GM21576 (cell line): ENCODE data around the gene SYTL2.

ENCODE experiments used
- ATAC-seq: cut with Tn5 transposase; IDR thresholded peaks from one replicate; pipeline ENCODE4 v1.9.1; 2021; ENCODE audit warnings: mild to moderate bottlenecking, moderate library complexity; ENCODE audit not compliant: unreplicated experiment

Gene SYTL2

GRCh38 chr11:85828640-85828978 is 17.7 kb upstream of the SYTL2 start:
- no peak for ATAC-seq

GRCh38 chr11:85827748-85828639 is 17.1 kb upstream of the SYTL2 start:
- ATAC-seq: no peak

GRCh38 chr11:85826116-85826855 is 15.3 kb upstream of the SYTL2 start:
- no peak for ATAC-seq

GRCh38 chr11:85825616-85826015 is 14.7 kb upstream of the SYTL2 start:
- no peak for ATAC-seq

GRCh38 chr11:85823816-85824215 is 12.9 kb upstream of the SYTL2 start:
- no peak for ATAC-seq

- ATAC-seq: no peak
Observed at GRCh38 chr11:85822814-85823213, 11.9 kb upstream of the SYTL2 start.

GRCh38 chr11:85821636-85822035 is 10.7 kb upstream of the SYTL2 start:
- ATAC-seq: no peak

- ATAC-seq: no peak
Observed at GRCh38 chr11:85819441-85819840, 8.5 kb upstream of the SYTL2 start.

GRCh38 chr11:85815186-85815931 is 4.4 kb upstream of the SYTL2 start:
- no peak for ATAC-seq

GRCh38 chr11:85813721-85814120 is 2.8 kb upstream of the SYTL2 start:
- no peak for ATAC-seq

GRCh38 chr11:85811624-85812023 is 683 bp upstream of the SYTL2 start:
- ATAC-seq: no peak

- ATAC-seq: no peak
Observed at GRCh38 chr11:85810521-85810870, 445 bp downstream of the SYTL2 start.

GRCh38 chr11:85809863-85810262 is 1.1 kb downstream of the SYTL2 start:
- ATAC-seq: no peak

- ATAC-seq: no peak
Observed at GRCh38 chr11:85809191-85809590, 1.8 kb downstream of the SYTL2 start.

- no peak for ATAC-seq
Observed at GRCh38 chr11:85806876-85807275, 4.1 kb downstream of the SYTL2 start.

GRCh38 chr11:85806016-85806415 is 4.9 kb downstream of the SYTL2 start:
- no peak for ATAC-seq

- no peak for ATAC-seq
Observed at GRCh38 chr11:85805387-85805786, 5.6 kb downstream of the SYTL2 start.

- ATAC-seq: no peak
Observed at GRCh38 chr11:85803920-85804319, 7.0 kb downstream of the SYTL2 start.

GRCh38 chr11:85803303-85803702 is 7.6 kb downstream of the SYTL2 start:
- ATAC-seq: no peak

- ATAC-seq: no peak
Observed at GRCh38 chr11:85801527-85801926, 9.4 kb downstream of the SYTL2 start.

- ATAC-seq: no peak
Observed at GRCh38 chr11:85800595-85801342, 10.2 kb downstream of the SYTL2 start.
